ENCODE data around the gene RNF212.

DNA sequence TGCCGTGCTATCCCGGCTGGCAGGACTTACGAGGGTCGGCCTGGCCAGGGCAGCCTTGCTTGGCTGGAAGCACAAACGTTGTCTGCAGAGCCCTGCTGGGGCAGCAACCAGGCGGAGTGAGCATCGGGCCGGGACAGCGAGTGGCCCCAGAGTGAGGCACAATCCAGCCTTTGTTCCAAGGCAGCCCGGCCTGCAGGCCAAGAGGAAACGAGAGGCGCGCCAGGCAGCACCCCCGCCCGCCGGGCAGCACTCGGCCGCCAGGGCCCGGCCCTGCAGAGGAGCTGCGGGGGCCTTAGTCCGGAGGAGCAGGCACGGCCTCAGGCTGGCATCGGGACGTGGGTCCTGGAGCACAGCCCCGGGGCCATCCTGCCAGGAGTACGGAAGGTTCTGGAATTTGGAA is 77.9 kb downstream of the RNF212 start:
- no peak for TF ChIP-seq EZH2 (IDR thresholded peaks at IDR 0.05; ENCODE audit: low read length, unreplicated experiment)
- TF ChIP-seq, protein P1, sequence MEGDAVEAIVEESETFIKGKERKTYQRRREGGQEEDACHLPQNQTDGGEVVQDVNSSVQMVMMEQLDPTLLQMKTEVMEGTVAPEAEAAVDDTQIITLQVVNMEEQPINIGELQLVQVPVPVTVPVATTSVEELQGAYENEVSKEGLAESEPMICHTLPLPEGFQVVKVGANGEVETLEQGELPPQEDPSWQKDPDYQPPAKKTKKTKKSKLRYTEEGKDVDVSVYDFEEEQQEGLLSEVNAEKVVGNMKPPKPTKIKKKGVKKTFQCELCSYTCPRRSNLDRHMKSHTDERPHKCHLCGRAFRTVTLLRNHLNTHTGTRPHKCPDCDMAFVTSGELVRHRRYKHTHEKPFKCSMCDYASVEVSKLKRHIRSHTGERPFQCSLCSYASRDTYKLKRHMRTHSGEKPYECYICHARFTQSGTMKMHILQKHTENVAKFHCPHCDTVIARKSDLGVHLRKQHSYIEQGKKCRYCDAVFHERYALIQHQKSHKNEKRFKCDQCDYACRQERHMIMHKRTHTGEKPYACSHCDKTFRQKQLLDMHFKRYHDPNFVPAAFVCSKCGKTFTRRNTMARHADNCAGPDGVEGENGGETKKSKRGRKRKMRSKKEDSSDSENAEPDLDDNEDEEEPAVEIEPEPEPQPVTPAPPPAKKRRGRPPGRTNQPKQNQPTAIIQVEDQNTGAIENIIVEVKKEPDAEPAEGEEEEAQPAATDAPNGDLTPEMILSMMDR (conservative IDR thresholded peaks at IDR 0.05; ENCODE audit: low read depth, low read length), result no peak
- TF ChIP-seq EZH2phosphoT487 (IDR thresholded peaks at IDR 0.05; ENCODE audit: borderline replicate concordance, low read length), result no peak
